Glutamatergic neuron (in vitro differentiated cells): ENCODE measurements around the gene CSK. TPM values are rescaled to one million over a fixed set of nuclear protein-coding genes. Genes with fewer than 3 reads are reported as not detected.
A peak's percentile ranks its signal among the peaks of the same experiment; 100 is the strongest.

Experiments
- DNase-seq: peaks from one replicate; pipeline ENCODE4 v3.0.0; 2022
- H3K27ac Mint-ChIP-seq: one replicate; pipeline ENCODE4 v1.8.0; 2020; ENCODE audit warnings: mild to moderate bottlenecking, mixed read lengths, inconsistent platforms; ENCODE audit not compliant: unreplicated experiment
- H3K27me3 Mint-ChIP-seq: one replicate; pipeline ENCODE4 v1.8.0; 2020; ENCODE audit warnings: mild to moderate bottlenecking, moderate library complexity, mixed read lengths, inconsistent platforms; ENCODE audit not compliant: unreplicated experiment
- H3K36me3 Mint-ChIP-seq: one replicate; pipeline ENCODE4 v1.8.0; 2020; ENCODE audit warnings: mild to moderate bottlenecking, mixed read lengths, inconsistent platforms; ENCODE audit not compliant: unreplicated experiment
- H3K4me1 Mint-ChIP-seq: one replicate; pipeline ENCODE4 v1.8.0; 2020; ENCODE audit warnings: mild to moderate bottlenecking, low read depth, mixed read lengths, inconsistent platforms; ENCODE audit not compliant: unreplicated experiment
- H3K4me3 Mint-ChIP-seq: one replicate; pipeline ENCODE4 v1.8.0; 2020; ENCODE audit warnings: mild to moderate bottlenecking, mixed read lengths, inconsistent platforms; ENCODE audit not compliant: unreplicated experiment
- H3K9me3 Mint-ChIP-seq: one replicate; pipeline ENCODE4 v1.8.0; 2020; ENCODE audit warnings: mild to moderate bottlenecking, moderate library complexity, mixed read lengths, inconsistent platforms; ENCODE audit not compliant: unreplicated experiment
- CTCF ChIP-seq: fragments of 200-600 bp; sonication (generic); IDR thresholded peaks from one replicate; pipeline ENCODE4 v1.5.0; 2021; ENCODE audit not compliant: partially characterized antibody, unreplicated experiment
- total RNA-seq: library from RNA; stranded (reverse); fragmentation: NEBNext Ultra II Directional; extraction: Animal tissue kit (Norgen Biotek cat#: 25700); gene quantifications from one replicate; pipeline ENCODE4 v1.2.1, GENCODE V29; 2021; ENCODE audit not compliant: unreplicated experiment

Gene CSK
- total RNA-seq, 1 donor from 2014 or later, result 72.6 TPM

- Mint-ChIP-seq H3K27ac (peak overlapping the region; percentile 33), H3K9me3 (peaks cover 1% of the 10 kb centered on the region), H3K4me3 (no peak overlapping the region), H3K4me1 (peaks cover 23% of the 10 kb centered on the region), H3K27me3 (peaks cover 8% of the 10 kb centered on the region), H3K36me3 (no peaks in the 10 kb centered on the region)
- no peak for TF ChIP-seq CTCF
- DNase-seq, result peak; percentile 41
Measured at GRCh38 chr15:74817370-74817737, 35.5 kb downstream of the CSK start.

GRCh38 chr15:74820056-74820455 is 38.2 kb downstream of the CSK start:
- Mint-ChIP-seq H3K36me3 (no peaks in the 10 kb centered on the region), H3K9me3 (peaks cover 4% of the 10 kb centered on the region), H3K27me3 (peaks cover 8% of the 10 kb centered on the region), H3K4me1 (peaks cover 45% of the 10 kb centered on the region), H3K27ac (no peak overlapping the region), H3K4me3 (peak overlapping the region; percentile 63)
- DNase-seq, result no peak
- TF ChIP-seq CTCF, result no peak

GRCh38 chr15:74821091-74821789 is 39.4 kb downstream of the CSK start:
- H3K9me3 Mint-ChIP-seq, result peaks cover 5% of the 10 kb centered on the region
- peak; percentile 60 for DNase-seq
- H3K4me1 Mint-ChIP-seq, result peaks cover 51% of the 10 kb centered on the region
- H3K4me3 Mint-ChIP-seq, result peak overlapping the region; percentile 46
- no peak for TF ChIP-seq CTCF
- no peaks in the 10 kb centered on the region for H3K36me3 Mint-ChIP-seq
- H3K27me3 Mint-ChIP-seq, result peaks cover 10% of the 10 kb centered on the region
- peak overlapping the region; percentile 83 for H3K27ac Mint-ChIP-seq

- peaks cover 9% of the 10 kb centered on the region for H3K27me3 Mint-ChIP-seq
- no peak for TF ChIP-seq CTCF
- peaks cover 51% of the 10 kb centered on the region for H3K4me1 Mint-ChIP-seq
- H3K27ac Mint-ChIP-seq, result no peak overlapping the region
- no peak for DNase-seq
- H3K9me3 Mint-ChIP-seq, result peaks cover 5% of the 10 kb centered on the region
- no peaks in the 10 kb centered on the region for H3K36me3 Mint-ChIP-seq
- peak overlapping the region; percentile 46 for H3K4me3 Mint-ChIP-seq
Measured at GRCh38 chr15:74821790-74822158, 39.9 kb downstream of the CSK start.

GRCh38 chr15:74822233-74822632 is 40.4 kb downstream of the CSK start:
- TF ChIP-seq CTCF, result no peak
- no peak for DNase-seq
- Mint-ChIP-seq H3K4me3 (no peak overlapping the region), H3K9me3 (peaks cover 4% of the 10 kb centered on the region), H3K27ac (no peak overlapping the region), H3K4me1 (peaks cover 47% of the 10 kb centered on the region), H3K36me3 (no peaks in the 10 kb centered on the region), H3K27me3 (peaks cover 5% of the 10 kb centered on the region)
